BJ (cell line): ENCODE results near the gene ADAMTS7. TPM values are rescaled to one million over a fixed set of nuclear protein-coding genes. Genes with fewer than 3 reads are reported as not detected.
"Not testable (repeated sequence)": the region's sequence is repeated elsewhere in the genome, so short reads cannot be mapped to it uniquely, and the experiment has no call there.

Experiments
- CTCF ChIA-PET: fragments of 350-600 bp; formaldehyde crosslinking; extraction: SDS; loops from one replicate; lab custom pipeline; 2021; ENCODE audit warnings: antibody characterized with exemption, inconsistent platforms; lab: Yijun Ruan, JAX
- POLR2A ChIA-PET: fragments of 300-600 bp; sonication (Branson Sonifier 250); formaldehyde crosslinking; extraction: SDS; loops from one replicate; lab custom pipeline; 2021; ENCODE audit warnings: antibody characterized with exemption; lab: Charles Lee
- DNase-seq: peaks from one replicate; pipeline ENCODE4 v3.0.0-alpha.2; 2011; ENCODE audit warnings: low read depth
- H3K27me3 ChIP-seq: 2 replicates; pipeline ENCODE4 v1.6.0; 2011; ENCODE audit warnings: low read length; ENCODE audit not compliant: control insufficient read depth, insufficient read depth
- H3K36me3 ChIP-seq: 2 replicates; pipeline ENCODE4 v1.5.1; 2011; ENCODE audit warnings: low read length; ENCODE audit not compliant: control insufficient read depth, insufficient read depth
- H3K4me3 ChIP-seq: 2 replicates; pipeline ENCODE4 v1.5.1; 2011; ENCODE audit warnings: low read depth, mild to moderate bottlenecking, control low read depth, low read length
- polyA plus RNA-seq: library from polyadenylated mRNA; depleted of rRNA; stranded (reverse); fragments of >200 nt; gene quantifications from 2 replicates; pipeline ENCODE4 v1.2.3, GENCODE V29; 2011
- TF ChIP-seq, protein P1 (sequence below): IDR thresholded peaks from 2 replicates; pipeline ENCODE4 v1.5.1; 2011; ENCODE audit warnings: low read depth, mild to moderate bottlenecking, control low read depth, inconsistent platforms, low read length, moderate library complexity; ENCODE audit not compliant: insufficient read depth

The ADAMTS7 gene
- polyA plus RNA-seq, 1 experiment = 9.6 TPM

DNA sequence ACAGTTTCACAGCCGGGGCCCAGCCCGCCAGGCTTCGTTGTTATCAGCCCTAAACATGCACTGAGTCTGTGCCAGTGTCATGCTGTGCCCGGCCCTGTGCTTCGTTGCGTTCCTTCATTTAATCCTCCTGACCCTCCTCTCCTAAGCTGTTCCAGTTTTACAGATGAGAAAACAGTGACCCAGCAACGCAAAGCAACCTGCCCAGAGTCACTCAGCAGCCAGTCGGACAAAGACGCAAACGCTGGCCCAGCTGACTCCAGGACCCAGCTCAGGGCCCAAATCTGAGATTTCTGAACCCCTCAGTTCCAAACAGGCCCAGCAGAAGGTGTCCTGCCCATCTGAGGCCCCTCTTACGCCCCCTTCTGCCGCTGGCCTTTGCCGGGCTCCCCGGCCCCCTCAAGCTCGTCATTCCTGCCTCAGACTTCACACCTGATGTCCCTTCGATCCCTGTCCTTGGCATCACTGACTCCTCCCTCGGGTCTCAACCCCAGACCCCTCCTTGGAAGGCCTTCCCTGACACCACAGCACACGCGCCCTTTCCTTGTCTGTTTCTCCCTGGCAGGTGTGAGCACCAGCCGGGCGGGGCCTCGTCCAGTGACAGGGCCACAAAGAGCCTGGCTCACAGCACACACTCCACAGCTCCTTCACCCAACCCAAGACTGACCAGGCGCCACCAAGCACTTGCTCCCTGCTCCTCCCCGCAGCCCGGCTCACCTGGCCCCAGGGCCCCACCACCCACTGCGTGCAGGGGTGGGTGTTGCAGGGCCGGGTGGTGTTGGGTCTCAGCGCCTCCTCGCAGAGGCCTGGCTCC, 48.1 kb downstream of the ADAMTS7 start:
- DNase-seq = no peak
- TF ChIP-seq, protein P1, sequence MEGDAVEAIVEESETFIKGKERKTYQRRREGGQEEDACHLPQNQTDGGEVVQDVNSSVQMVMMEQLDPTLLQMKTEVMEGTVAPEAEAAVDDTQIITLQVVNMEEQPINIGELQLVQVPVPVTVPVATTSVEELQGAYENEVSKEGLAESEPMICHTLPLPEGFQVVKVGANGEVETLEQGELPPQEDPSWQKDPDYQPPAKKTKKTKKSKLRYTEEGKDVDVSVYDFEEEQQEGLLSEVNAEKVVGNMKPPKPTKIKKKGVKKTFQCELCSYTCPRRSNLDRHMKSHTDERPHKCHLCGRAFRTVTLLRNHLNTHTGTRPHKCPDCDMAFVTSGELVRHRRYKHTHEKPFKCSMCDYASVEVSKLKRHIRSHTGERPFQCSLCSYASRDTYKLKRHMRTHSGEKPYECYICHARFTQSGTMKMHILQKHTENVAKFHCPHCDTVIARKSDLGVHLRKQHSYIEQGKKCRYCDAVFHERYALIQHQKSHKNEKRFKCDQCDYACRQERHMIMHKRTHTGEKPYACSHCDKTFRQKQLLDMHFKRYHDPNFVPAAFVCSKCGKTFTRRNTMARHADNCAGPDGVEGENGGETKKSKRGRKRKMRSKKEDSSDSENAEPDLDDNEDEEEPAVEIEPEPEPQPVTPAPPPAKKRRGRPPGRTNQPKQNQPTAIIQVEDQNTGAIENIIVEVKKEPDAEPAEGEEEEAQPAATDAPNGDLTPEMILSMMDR = no peak
- H3K27me3 ChIP-seq = no peaks in the 10 kb centered on the region
- POLR2A ChIA-PET = no interaction called here
- H3K36me3 ChIP-seq = no peaks in the 10 kb centered on the region
- H3K4me3 ChIP-seq = no peak overlapping the region
- CTCF ChIA-PET = no interaction called here

DNA sequence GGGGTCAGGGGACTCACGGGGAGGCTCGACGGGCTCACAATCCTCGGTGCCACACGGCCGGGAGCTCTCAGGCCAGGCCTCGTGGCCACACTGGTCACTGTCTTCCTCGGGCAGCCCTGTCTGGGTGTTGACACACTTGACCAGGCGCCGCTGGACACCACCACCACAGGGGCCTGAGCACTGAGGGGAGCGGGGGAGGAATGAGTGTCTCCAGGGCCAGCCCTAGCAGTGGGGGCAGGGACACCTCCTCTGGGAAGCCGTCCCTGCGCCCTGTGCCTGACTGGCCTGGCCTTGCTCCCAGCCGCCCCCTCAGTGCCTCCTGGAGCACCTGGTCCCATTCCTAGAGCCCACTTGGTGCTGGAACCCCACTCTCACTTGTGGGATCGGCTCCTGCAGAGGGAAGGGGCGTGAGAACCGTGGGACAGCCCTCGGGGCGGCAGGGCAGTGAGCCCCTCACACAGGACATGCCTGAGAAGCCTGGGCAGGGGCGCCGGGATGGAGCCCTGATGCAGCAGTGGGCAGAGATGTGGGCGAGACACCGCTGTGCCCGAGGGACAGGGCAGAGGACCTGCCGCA, 48.8 kb downstream of the ADAMTS7 start:
- H3K27me3 ChIP-seq, H3K4me3 ChIP-seq, DNase-seq, H3K36me3 ChIP-seq, CTCF ChIA-PET, POLR2A ChIA-PET: not testable (repeated sequence)

DNA sequence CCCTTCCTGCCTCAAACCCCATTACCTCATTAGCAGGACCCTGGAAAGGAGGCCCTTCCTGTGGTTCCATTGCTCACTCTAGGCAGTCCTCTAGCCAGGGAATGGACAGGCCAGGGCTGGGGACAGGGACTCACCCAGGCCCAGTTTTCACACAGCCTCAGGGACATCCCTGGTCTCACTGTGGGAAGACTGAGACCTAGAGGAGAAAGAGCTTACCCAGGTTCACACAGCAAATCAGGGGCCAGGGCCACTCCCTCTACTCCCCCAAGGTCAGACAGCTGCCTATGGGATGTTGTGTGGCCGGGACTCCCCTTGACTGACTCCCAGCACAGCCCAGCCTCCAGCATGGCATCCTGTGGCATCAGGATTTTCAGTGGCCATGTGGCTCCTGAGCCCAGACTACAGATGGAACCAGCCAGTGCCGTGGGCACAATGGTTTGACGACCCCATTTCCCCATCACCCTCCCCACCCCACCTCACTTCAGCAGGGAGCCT, 49.3 kb downstream of the ADAMTS7 start:
- TF ChIP-seq, protein P1 = no peak
- Histone ChIP-seq H3K27me3 (no peaks in the 10 kb centered on the region), H3K4me3 (no peak overlapping the region), H3K36me3 (no peaks in the 10 kb centered on the region)
- no peak for DNase-seq
- ChIA-PET POLR2A (no interaction called here), CTCF (no interaction called here)

DNA sequence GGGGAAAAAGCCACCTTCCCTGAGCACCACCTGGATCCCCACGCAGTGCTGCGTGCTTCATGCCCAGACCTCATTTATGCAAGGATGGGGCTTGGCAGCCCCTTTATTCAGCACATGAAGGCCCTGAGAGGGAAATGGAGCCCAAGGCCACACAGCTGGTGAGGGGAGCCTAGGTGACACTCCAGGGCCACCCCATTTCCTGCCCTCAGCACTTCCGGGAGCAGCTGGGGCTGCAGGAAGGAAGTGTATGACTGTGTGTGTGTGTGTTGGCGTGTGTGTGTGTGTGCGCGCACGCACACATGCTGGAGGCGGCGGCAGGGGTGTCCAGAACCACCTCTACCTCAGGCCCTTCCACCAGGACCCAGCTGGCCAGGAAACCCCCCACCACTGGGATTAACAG, 49.8 kb downstream of the ADAMTS7 start:
- H3K27me3 ChIP-seq, H3K4me3 ChIP-seq, DNase-seq, H3K36me3 ChIP-seq, CTCF ChIA-PET, POLR2A ChIA-PET: not testable (repeated sequence)

DNA sequence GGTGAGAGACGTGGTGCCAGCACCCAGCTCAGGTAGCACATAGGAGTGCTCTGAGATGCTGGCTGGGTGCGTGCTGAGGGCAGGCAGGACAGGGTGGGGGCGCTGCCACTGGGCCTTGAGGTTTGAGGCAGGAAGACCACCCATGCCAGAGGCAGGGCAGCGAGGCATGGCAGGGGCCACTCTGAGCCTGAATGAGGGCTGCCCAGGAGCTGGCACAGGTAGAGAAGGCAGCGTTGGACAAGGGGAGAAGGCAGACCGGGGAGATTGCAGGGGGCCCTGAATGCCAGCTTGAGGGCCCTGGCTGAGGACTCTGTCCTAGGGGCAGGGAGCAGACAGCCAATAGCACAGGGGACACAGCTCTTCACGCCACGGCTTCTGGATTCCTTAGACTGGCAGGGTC, 50.2 kb downstream of the ADAMTS7 start:
- Histone ChIP-seq H3K36me3 (no peaks in the 10 kb centered on the region), H3K27me3 (no peaks in the 10 kb centered on the region), H3K4me3 (no peak overlapping the region)
- DNase-seq = no peak
- TF ChIP-seq, protein P1 = no peak
- ChIA-PET POLR2A (no interaction called here), CTCF (no interaction called here)

DNA sequence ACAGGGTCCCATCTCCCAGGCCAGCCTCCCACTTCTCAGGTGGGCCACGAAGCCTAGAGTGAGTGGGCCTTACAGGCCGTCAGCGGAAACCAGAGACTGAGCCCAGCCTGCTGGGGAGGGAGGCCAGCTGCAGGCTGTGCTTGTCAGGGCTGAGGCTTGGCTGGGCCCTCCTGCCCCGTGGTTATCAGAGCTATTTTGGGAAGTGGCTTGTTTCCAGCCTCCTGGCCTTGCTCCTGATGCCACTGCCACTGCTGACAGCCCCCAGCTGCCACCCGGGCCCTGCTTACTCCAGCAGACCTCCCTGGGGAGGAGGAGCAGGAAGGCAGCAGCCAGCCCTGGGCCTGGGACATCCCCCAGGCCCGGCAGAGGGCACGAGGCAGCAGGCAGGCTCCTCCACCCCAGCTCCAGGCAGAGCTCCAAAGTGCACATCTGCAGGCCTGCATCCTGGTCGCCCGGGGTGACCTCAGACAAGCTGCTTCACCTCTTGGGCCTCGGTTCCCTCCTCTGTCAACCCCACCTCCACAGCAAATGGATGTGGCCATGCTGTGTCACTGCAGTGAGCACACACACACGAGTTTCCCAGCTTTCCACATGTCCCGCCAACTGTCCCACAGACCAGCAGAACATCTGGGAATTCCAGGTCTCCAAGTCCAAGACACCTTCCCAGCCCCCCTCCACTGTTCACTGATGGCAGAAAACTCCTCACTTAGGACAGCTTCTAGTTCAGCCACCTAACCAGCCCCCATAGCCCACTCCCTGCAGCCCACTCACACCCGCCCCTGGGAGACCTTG, 51.0 kb downstream of the ADAMTS7 start:
- H3K27me3 ChIP-seq, POLR2A ChIA-PET, H3K4me3 ChIP-seq, DNase-seq, H3K36me3 ChIP-seq, CTCF ChIA-PET: not testable (repeated sequence)

DNA sequence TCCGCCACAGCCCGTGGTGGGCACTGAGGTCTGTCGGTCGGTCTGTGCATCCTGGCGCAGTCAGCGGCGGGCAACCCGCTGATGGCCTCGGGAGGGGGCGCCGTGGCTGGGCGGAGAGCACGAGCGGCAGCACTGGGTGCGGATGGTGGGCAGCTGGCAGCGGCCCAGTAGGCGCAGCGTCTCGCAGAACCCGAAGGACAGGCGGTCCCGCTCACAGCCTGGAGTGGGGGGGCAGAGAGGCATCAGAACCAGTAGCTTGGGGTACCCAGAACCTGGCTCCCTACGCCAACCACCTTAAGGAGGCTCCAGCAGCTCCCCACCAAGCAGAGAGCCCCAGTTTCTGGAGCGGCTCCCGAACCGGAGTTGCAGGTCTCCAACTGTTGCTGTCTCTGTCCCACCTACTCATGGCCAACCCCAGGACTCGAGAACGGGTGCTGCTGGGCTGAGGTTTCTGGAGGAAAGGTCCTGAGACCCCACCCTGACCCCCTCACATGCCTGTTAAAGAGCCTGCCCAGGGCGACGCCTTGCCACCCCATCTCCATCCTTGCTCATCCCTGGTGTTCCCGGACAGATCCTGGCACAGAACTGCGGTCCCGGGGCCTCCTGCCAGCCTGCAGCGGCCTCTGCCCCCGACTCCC, 51.8 kb downstream of the ADAMTS7 start:
- H3K4me3 ChIP-seq, CTCF ChIA-PET, H3K36me3 ChIP-seq, POLR2A ChIA-PET, DNase-seq, H3K27me3 ChIP-seq: not testable (repeated sequence)

DNA sequence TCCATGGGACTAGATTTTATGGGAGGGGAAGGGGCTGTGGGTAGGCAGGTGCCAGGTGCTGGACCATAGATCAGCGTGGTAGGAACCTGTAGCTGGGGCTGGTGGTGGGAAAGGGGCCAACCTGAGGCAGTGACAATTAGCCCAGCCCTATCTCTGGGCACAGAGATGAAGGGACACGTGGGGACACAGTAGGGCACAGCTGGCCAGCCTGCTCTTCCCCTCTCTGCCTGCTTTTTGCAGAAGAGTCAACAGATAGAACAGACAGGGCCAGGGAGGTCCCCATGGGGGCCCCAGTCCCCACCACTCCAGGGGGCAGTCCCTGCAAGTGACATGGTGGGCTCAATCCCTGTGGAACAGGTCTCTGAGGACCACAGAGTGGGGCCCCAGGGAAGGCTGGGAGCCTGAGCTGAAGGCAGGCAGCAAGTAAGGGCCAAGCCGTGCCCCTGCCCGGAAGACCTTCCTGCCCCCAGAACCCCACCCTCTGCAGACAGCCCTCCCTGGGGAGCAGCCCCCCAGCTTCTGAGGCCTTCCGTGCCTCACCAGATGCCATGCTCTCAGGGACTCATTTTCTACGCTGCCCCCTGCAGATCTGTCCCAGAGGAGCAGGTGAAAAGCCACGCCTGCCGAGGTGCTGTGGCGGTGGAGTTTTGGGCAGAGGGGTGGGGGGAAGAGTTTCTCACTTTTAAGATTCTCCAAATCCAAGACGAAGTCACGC, 52.6 kb downstream of the ADAMTS7 start:
- POLR2A ChIA-PET, H3K27me3 ChIP-seq, DNase-seq, H3K36me3 ChIP-seq, H3K4me3 ChIP-seq: not testable (repeated sequence)
- CTCF ChIA-PET = interaction anchor here (0.8 kb wide), 1 partner anchor 120 kb away, joined by 3 read pairs; no protein-coding TSS in a partner anchor
